SK-N-SH (cell line): ENCODE results near the gene CYLD. TPM values are rescaled to one million over a fixed set of nuclear protein-coding genes. Genes with fewer than 3 reads are reported as not detected.

ENCODE experiments used
- CTCF ChIA-PET: fragments of 300-600, 350-600 bp; formaldehyde crosslinking; extraction: SDS; loops from one replicate; lab custom pipeline; 2021; lab: Yijun Ruan, JAX
- POLR2A ChIA-PET: fragments of 350-600 bp; sonication (Branson Sonifier 250); formaldehyde crosslinking; extraction: SDS; loops from one replicate; lab custom pipeline; 2020; ENCODE audit warnings: antibody characterized with exemption, inconsistent platforms; lab: Yijun Ruan, JAX
- DNase-seq: peaks from one replicate; pipeline ENCODE4 v3.0.0; 2012
- H2AFZ ChIP-seq: fragments of 200-600 bp; sonication (generic); 2 replicates; pipeline ENCODE4 v1.8.1; 2016; ENCODE audit warnings: antibody characterized with exemption, mild to moderate bottlenecking, low read depth
- H3F3A ChIP-seq: fragments of 200-600 bp; sonication (generic); replicated peaks from 2 replicates; pipeline ENCODE3; 2016; ENCODE audit warnings: antibody characterized with exemption, mild to moderate bottlenecking; ENCODE audit not compliant: insufficient read depth
- H3K27ac ChIP-seq, 2 experiments: fragments of 200-500 bp in 1 of 2; fragments of 200-600 bp in 1 of 2; sonication (Bioruptor generic) in 1 of 2; sonication (generic), shearing (Covaris generic) in 1 of 2; 2 replicates each; pipeline versions ENCODE4 v1.5.1 to v1.6.1; 2014 to 2016; ENCODE audit warnings: low read depth in 2 of 2, inconsistent platforms in 1 of 2, low read length in 1 of 2, mild to moderate bottlenecking in 1 of 2, mixed read lengths in 1 of 2
- H3K27me3 ChIP-seq: fragments of 200-600 bp; sonication (generic), shearing (Covaris generic); 2 replicates; pipeline ENCODE4 v1.6.1; 2016; ENCODE audit warnings: mixed run types; ENCODE audit not compliant: insufficient read depth
- H3K36me3 ChIP-seq, 2 experiments: fragments of 200-500 bp in 1 of 2; fragments of 200-600 bp in 1 of 2; sonication (Bioruptor generic) in 1 of 2; sonication (generic) in 1 of 2; replicated peaks in 1 of 2; 2 replicates each; pipeline versions ENCODE3 to v1.5.1; 2014 to 2016; ENCODE audit warnings: low read length in 1 of 2, mild to moderate bottlenecking in 1 of 2; ENCODE audit not compliant: insufficient read depth in 2 of 2, control insufficient read depth in 1 of 2
- H3K4me1 ChIP-seq, 2 experiments: fragments of 200-500 bp in 1 of 2; fragments of 200-600 bp in 1 of 2; sonication (Bioruptor generic) in 1 of 2; sonication (generic), shearing (Covaris generic) in 1 of 2; 2 replicates each; pipeline versions ENCODE4 v1.5.1 to v1.6.1; 2014 to 2016; ENCODE audit warnings: low read depth in 1 of 2, low read length in 1 of 2, mixed run types in 1 of 2; ENCODE audit not compliant: insufficient read depth in 2 of 2, control insufficient read depth in 1 of 2
- H3K4me2 ChIP-seq: fragments of 200-600 bp; sonication (generic), shearing (Covaris generic); 2 replicates; pipeline ENCODE4 v1.6.1; 2017; ENCODE audit warnings: mixed run types
- H3K4me3 ChIP-seq, 2 experiments: fragments of 200-500 bp in 1 of 2; fragments of 200-600 bp in 1 of 2; sonication (Bioruptor generic) in 1 of 2; sonication (generic), shearing (Covaris generic) in 1 of 2; 2 replicates each; pipeline versions ENCODE4 v1.5.1 to v1.8.1; 2014 to 2016; ENCODE audit warnings: low read depth in 2 of 2, inconsistent platforms in 1 of 2, low read length in 1 of 2, mild to moderate bottlenecking in 1 of 2, mixed read lengths in 1 of 2, moderate library complexity in 1 of 2
- H3K79me2 ChIP-seq: fragments of 200-600 bp; sonication (generic); 2 replicates; pipeline ENCODE4 v1.8.1; 2017; ENCODE audit warnings: mild to moderate bottlenecking; ENCODE audit not compliant: insufficient read depth
- H3K9ac ChIP-seq: fragments of 200-600 bp; sonication (generic); 2 replicates; pipeline ENCODE4 v1.6.1; 2017; ENCODE audit warnings: mixed run types
- H3K9me2 ChIP-seq: fragments of 200-600 bp; sonication (generic); 2 replicates; pipeline ENCODE4 v1.6.1; 2017; ENCODE audit warnings: mixed run types
- H3K9me3 ChIP-seq: fragments of 200-600 bp; sonication (generic); 2 replicates; pipeline ENCODE4 v1.6.1; 2017; ENCODE audit warnings: mixed run types, mild to moderate bottlenecking, moderate library complexity
- H4K20me1 ChIP-seq: fragments of 200-600 bp; sonication (generic); 2 replicates; pipeline ENCODE4 v1.6.1; 2017; ENCODE audit warnings: mild to moderate bottlenecking, mixed run types; ENCODE audit not compliant: insufficient read depth
- EP300 ChIP-seq, 2 experiments: IDR thresholded peaks; 2 replicates each; pipeline versions ENCODE4 v1.4.0 to v1.6.1; 2012; ENCODE audit warnings: borderline replicate concordance in 1 of 2, low read depth in 1 of 2, low read length in 1 of 2
- FOSL2 ChIP-seq: IDR thresholded peaks from 2 replicates; pipeline ENCODE4 v1.4.0; 2012; ENCODE audit warnings: low read depth, mild to moderate bottlenecking, moderate library complexity, borderline replicate concordance
- FOXJ3 ChIP-seq: sonication (generic); formaldehyde crosslinking; IDR thresholded peaks from 2 replicates; pipeline ENCODE4 v1.5.1; 2020; ENCODE audit warnings: mild to moderate bottlenecking, missing genetic modification reagents
- GATA2 ChIP-seq: sonication (generic); formaldehyde crosslinking; IDR thresholded peaks from 2 replicates; pipeline ENCODE4 v1.5.0; 2020; ENCODE audit warnings: mild to moderate bottlenecking, missing genetic modification reagents
- JUND ChIP-seq: IDR thresholded peaks from 2 replicates; pipeline ENCODE4 v1.4.0; 2012
- MEF2A ChIP-seq: IDR thresholded peaks from 2 replicates; pipeline ENCODE4 v1.4.0; 2012; ENCODE audit warnings: low read depth, borderline replicate concordance
- NFIC ChIP-seq: IDR thresholded peaks from 2 replicates; pipeline ENCODE4 v1.4.0; 2012; ENCODE audit warnings: borderline replicate concordance
- POLR2AphosphoS5 ChIP-seq: IDR thresholded peaks from 2 replicates; pipeline ENCODE4 v1.6.1; 2012; ENCODE audit warnings: low read depth, low read length
- RAD21 ChIP-seq: IDR thresholded peaks from 2 replicates; pipeline ENCODE4 v1.6.1; 2012; ENCODE audit warnings: mild to moderate bottlenecking, low read length
- REST ChIP-seq: IDR thresholded peaks from 2 replicates; pipeline ENCODE4 v1.6.1; 2012; ENCODE audit warnings: mild to moderate bottlenecking, low read depth, low read length, moderate library complexity
- RFX5 ChIP-seq: IDR thresholded peaks from 2 replicates; pipeline ENCODE4 v1.6.1; 2012; ENCODE audit warnings: mild to moderate bottlenecking, improper control_type of control experiment, low read length
- TAF1 ChIP-seq: IDR thresholded peaks from 2 replicates; pipeline ENCODE4 v1.6.1; 2012; ENCODE audit warnings: low read depth, mild to moderate bottlenecking, low read length, moderate library complexity, borderline replicate concordance
- USF1 ChIP-seq: IDR thresholded peaks from 2 replicates; pipeline ENCODE4 v1.4.0; 2012; ENCODE audit warnings: low read depth, borderline replicate concordance
- USF2 ChIP-seq: fragments of 150-350 bp; IDR thresholded peaks from 2 replicates; pipeline ENCODE4 v1.6.1; 2017; ENCODE audit warnings: antibody characterized with exemption, low read length, low read depth, borderline replicate concordance
- YY1 ChIP-seq: IDR thresholded peaks from 2 replicates; pipeline ENCODE4 v1.4.0; 2012; ENCODE audit warnings: low read depth, mild to moderate bottlenecking
- WGBS: methylation state at CpG from one replicate; pipeline ENCODE4 v1.1.6; 2017; ENCODE audit warnings: low lambda C conversion rate; 5-methylcytosine and 5-hydroxymethylcytosine counted together
- polyA plus RNA-seq, 3 experiments: library from polyadenylated mRNA; depleted of rRNA; stranded (reverse); fragments of >200 nt; gene quantifications; 2 replicates each; pipeline ENCODE4 v1.2.3, GENCODE V29; 2012
- TF ChIP-seq, protein P1 (sequence below): fragments of 200-600 bp; sonication (generic); IDR thresholded peaks from 2 replicates; pipeline ENCODE4 v1.6.1; 2017; ENCODE audit warnings: antibody characterized with exemption, mild to moderate bottlenecking, moderate library complexity

The CYLD gene
- polyA plus RNA-seq, 1 of the 3 experiments (the other 2 are of a cell fraction) = 6.5 TPM

- Histone ChIP-seq H3K79me2 (peaks cover 19% of the 10 kb centered on the region; the same call in 1 of the 2 replicates), H3K27me3 (no peaks in the 10 kb centered on the region), H3K9me3 (peaks cover 6% of the 10 kb centered on the region; the same call in 1 of the 2 replicates), H3K4me3 (no peak overlapping the region), H4K20me1 (no peaks in the 10 kb centered on the region), H3K36me3 (peaks cover 21 to 43% of the 10 kb centered on the region in 2 experiments), H3K4me2 (no peak overlapping the region), H3F3A (no peaks in the 10 kb centered on the region), H3K27ac (no peak overlapping the region), H3K4me1 (no peaks in the 10 kb centered on the region), H3K9ac (no peak overlapping the region), H3K9me2 (no peaks in the 10 kb centered on the region), H2AFZ (no peak overlapping the region)
- over 99% methylated on average over 3 of the region's 3 CpGs for WGBS
- ChIA-PET POLR2A (no interaction called here), CTCF (interaction anchor here (0.9 to 1.8 kb wide), 2 partner anchors 24 to 85 kb away, joined by 3 read pairs; no protein-coding TSS in a partner anchor)
- no peak for DNase-seq
- no peak for TF ChIP-seq FOSL2
- no peak for TF ChIP-seq NFIC
- TF ChIP-seq YY1 = no peak
- no peak for TF ChIP-seq REST
- TF ChIP-seq USF1 = no peak
- no peak for TF ChIP-seq FOXJ3 (CRISPR knock-in tag)
- no peak for TF ChIP-seq MEF2A
- no peak for TF ChIP-seq JUND
- no peak for TF ChIP-seq POLR2AphosphoS5
- no peak for TF ChIP-seq TAF1
- TF ChIP-seq GATA2 (CRISPR knock-in tag) = no peak
- no peak for TF ChIP-seq USF2
- no peak for TF ChIP-seq RAD21
- TF ChIP-seq, protein P1, sequence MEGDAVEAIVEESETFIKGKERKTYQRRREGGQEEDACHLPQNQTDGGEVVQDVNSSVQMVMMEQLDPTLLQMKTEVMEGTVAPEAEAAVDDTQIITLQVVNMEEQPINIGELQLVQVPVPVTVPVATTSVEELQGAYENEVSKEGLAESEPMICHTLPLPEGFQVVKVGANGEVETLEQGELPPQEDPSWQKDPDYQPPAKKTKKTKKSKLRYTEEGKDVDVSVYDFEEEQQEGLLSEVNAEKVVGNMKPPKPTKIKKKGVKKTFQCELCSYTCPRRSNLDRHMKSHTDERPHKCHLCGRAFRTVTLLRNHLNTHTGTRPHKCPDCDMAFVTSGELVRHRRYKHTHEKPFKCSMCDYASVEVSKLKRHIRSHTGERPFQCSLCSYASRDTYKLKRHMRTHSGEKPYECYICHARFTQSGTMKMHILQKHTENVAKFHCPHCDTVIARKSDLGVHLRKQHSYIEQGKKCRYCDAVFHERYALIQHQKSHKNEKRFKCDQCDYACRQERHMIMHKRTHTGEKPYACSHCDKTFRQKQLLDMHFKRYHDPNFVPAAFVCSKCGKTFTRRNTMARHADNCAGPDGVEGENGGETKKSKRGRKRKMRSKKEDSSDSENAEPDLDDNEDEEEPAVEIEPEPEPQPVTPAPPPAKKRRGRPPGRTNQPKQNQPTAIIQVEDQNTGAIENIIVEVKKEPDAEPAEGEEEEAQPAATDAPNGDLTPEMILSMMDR = no peak
- TF ChIP-seq RFX5 = no peak
- no peak for TF ChIP-seq EP300 (IDR thresholded peaks at IDR 0.05; ENCODE audit: borderline replicate concordance in 1 of 2, low read depth in 1 of 2, low read length in 1 of 2)
These were observed 20.4 kb downstream of the CYLD start for GRCh38 chr16:50762241-50762640.
